GM18520 (cell line): ENCODE results near the gene PACSIN1.

Source experiments
- ATAC-seq: cut with Tn5 transposase; IDR thresholded peaks from one replicate; pipeline ENCODE4 v1.9.1; 2021; ENCODE audit not compliant: unreplicated experiment

Gene PACSIN1

GRCh38 chr6:34514112-34514511 is 48.2 kb downstream of the PACSIN1 start:
- no peak for ATAC-seq

- no peak for ATAC-seq
Observed at GRCh38 chr6:34514593-34515472, 49.0 kb downstream of the PACSIN1 start.

GRCh38 chr6:34515473-34516387 is 49.9 kb downstream of the PACSIN1 start:
- no peak for ATAC-seq

GRCh38 chr6:34516391-34517324 is 50.8 kb downstream of the PACSIN1 start:
- ATAC-seq, result no peak

- ATAC-seq, result no peak
Observed at GRCh38 chr6:34517461-34517881, 51.6 kb downstream of the PACSIN1 start.

- ATAC-seq, result no peak
Observed at GRCh38 chr6:34517966-34518365, 52.1 kb downstream of the PACSIN1 start.

- no peak for ATAC-seq
Observed at GRCh38 chr6:34518669-34519365, 52.9 kb downstream of the PACSIN1 start.

GRCh38 chr6:34519971-34520644 is 54.2 kb downstream of the PACSIN1 start:
- no peak for ATAC-seq

GRCh38 chr6:34520645-34521462 is 55.0 kb downstream of the PACSIN1 start:
- ATAC-seq, result no peak

- ATAC-seq, result no peak
Observed at GRCh38 chr6:34521463-34522285, 55.8 kb downstream of the PACSIN1 start.

- no peak for ATAC-seq
Observed at GRCh38 chr6:34522761-34523160, 56.9 kb downstream of the PACSIN1 start.

GRCh38 chr6:34523441-34524206 is 57.7 kb downstream of the PACSIN1 start:
- no peak for ATAC-seq

- no peak for ATAC-seq
Observed at GRCh38 chr6:34524499-34524898, 58.6 kb downstream of the PACSIN1 start.

GRCh38 chr6:34524971-34525370 is 59.1 kb downstream of the PACSIN1 start:
- ATAC-seq, result no peak

- ATAC-seq, result no peak
Observed at GRCh38 chr6:34525431-34526175, 59.7 kb downstream of the PACSIN1 start.

- ATAC-seq, result no peak
Observed at GRCh38 chr6:34526241-34526972, 60.5 kb downstream of the PACSIN1 start.
